NB4 (cell line): ENCODE data around the gene HLA-DRB1.

ENCODE experiments used
- CTCF ChIP-seq: IDR thresholded peaks from one replicate; pipeline ENCODE4 v1.5.1; 2012; ENCODE audit warnings: low read depth, low read length
- MAX ChIP-seq: IDR thresholded peaks from 2 replicates; pipeline ENCODE4 v1.6.1; 2011; ENCODE audit warnings: low read depth, low read length
- MYC ChIP-seq: IDR thresholded peaks from 2 replicates; pipeline ENCODE4 v1.6.1; 2011; ENCODE audit warnings: low read depth, low read length
- POLR2A ChIP-seq: IDR thresholded peaks from 2 replicates; pipeline ENCODE4 v1.6.1; 2011; ENCODE audit warnings: mild to moderate bottlenecking; ENCODE audit not compliant: insufficient read length; ENCODE audit errors: extremely low read depth

- TF ChIP-seq CTCF (no peak), MYC (no peak), MAX (no peak), POLR2A (no peak)
Observed at GRCh38 chr6:32554116-32554965, 35.3 kb downstream of the HLA-DRB1 start.
